ENCODE results near the gene BCL11A. TPM values are rescaled to one million over a fixed set of nuclear protein-coding genes. Genes with fewer than 3 reads are reported as not detected.

Gene BCL11A
- polyA plus RNA-seq, 10 donors, result 2.5 to 17.0 (median 4.0) TPM

- DNase-seq, result no peak
These were observed 65.2 kb downstream of the BCL11A start for GRCh38 chr2:60488291-60488690.

- no peak for DNase-seq
These were observed 66.3 kb downstream of the BCL11A start for GRCh38 chr2:60487174-60487573.

GRCh38 chr2:60486551-60486950 is 66.9 kb downstream of the BCL11A start:
- DNase-seq, result peak in 1 of 3 donors; percentile 29

GRCh38 chr2:60486067-60486466 is 67.4 kb downstream of the BCL11A start:
- DNase-seq, result no peak

GRCh38 chr2:60485550-60485949 is 67.9 kb downstream of the BCL11A start:
- no peak for DNase-seq

GRCh38 chr2:60485055-60485454 is 68.4 kb downstream of the BCL11A start:
- DNase-seq, result no peak

GRCh38 chr2:60484133-60484645 is 69.3 kb downstream of the BCL11A start:
- DNase-seq, result peak in 2 of 3 donors; percentile 52 to 81

- peak in 1 of 3 donors; percentile 87 for DNase-seq
These were observed 70.1 kb downstream of the BCL11A start for GRCh38 chr2:60483401-60483800.

- no peak for DNase-seq
These were observed 71.2 kb downstream of the BCL11A start for GRCh38 chr2:60482222-60482621.

- DNase-seq, result no peak
These were observed 72.2 kb downstream of the BCL11A start for GRCh38 chr2:60481257-60481656.

- no peak for DNase-seq
These were observed 73.2 kb downstream of the BCL11A start for GRCh38 chr2:60480089-60480773.

GRCh38 chr2:60479226-60480088 is 74.0 kb downstream of the BCL11A start:
- no peak for DNase-seq

- no peak for DNase-seq
These were observed 74.8 kb downstream of the BCL11A start for GRCh38 chr2:60478660-60479059.

- no peak for DNase-seq
These were observed 77.1 kb downstream of the BCL11A start for GRCh38 chr2:60476206-60476954.

- no peak for DNase-seq
These were observed 78.2 kb downstream of the BCL11A start for GRCh38 chr2:60475123-60475830.

GRCh38 chr2:60474301-60474700 is 79.2 kb downstream of the BCL11A start:
- DNase-seq, result no peak

GRCh38 chr2:60473546-60473945 is 79.9 kb downstream of the BCL11A start:
- DNase-seq, result no peak

- no peak for DNase-seq
These were observed 80.7 kb downstream of the BCL11A start for GRCh38 chr2:60472663-60473289.

- DNase-seq, result no peak
These were observed 81.4 kb downstream of the BCL11A start for GRCh38 chr2:60472041-60472440.

- DNase-seq, result no peak
These were observed 83.1 kb downstream of the BCL11A start for GRCh38 chr2:60470340-60470739.
